ENCODE measurements around the gene BSN.

DNA sequence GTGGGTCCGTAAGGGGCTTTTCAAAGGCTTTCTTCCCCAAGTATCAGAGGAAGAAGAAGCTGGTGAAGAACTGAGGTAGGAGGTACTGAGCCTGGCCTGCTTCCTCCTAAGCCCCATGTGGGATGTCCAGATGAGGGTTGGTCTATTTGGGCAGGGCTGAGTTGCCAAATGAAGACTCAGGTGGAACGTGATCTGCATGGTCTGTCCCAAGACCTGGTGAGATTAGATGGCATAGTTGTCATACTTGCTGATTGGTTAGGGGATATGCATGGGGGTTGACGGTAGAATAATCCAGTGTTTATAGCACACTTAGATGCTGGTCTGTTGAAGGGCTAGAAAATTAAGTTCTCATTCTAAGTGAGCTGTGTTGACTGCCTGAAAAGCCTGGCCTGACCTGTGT lies 36.3 kb upstream of the BSN start:
- TF ChIP-seq POLR2AphosphoS2 (conservative IDR thresholded peaks at IDR 0.05; ENCODE audit: low read length) (no peak), POLR2A (IDR thresholded peaks at IDR 0.05; ENCODE audit: low read length) (no peak), RAD21 (conservative IDR thresholded peaks at IDR 0.05 in 1 of 2, IDR thresholded peaks at IDR 0.05 in 1 of 2) (no peak), ZC3H11A (IDR thresholded peaks at IDR 0.05) (no peak), EHMT2 (IDR thresholded peaks at IDR 0.05; ENCODE audit: low read depth) (no peak), GATA3 (IDR thresholded peaks at IDR 0.05; ENCODE audit: borderline replicate concordance) (no peak)
- TF ChIP-seq, protein P1, sequence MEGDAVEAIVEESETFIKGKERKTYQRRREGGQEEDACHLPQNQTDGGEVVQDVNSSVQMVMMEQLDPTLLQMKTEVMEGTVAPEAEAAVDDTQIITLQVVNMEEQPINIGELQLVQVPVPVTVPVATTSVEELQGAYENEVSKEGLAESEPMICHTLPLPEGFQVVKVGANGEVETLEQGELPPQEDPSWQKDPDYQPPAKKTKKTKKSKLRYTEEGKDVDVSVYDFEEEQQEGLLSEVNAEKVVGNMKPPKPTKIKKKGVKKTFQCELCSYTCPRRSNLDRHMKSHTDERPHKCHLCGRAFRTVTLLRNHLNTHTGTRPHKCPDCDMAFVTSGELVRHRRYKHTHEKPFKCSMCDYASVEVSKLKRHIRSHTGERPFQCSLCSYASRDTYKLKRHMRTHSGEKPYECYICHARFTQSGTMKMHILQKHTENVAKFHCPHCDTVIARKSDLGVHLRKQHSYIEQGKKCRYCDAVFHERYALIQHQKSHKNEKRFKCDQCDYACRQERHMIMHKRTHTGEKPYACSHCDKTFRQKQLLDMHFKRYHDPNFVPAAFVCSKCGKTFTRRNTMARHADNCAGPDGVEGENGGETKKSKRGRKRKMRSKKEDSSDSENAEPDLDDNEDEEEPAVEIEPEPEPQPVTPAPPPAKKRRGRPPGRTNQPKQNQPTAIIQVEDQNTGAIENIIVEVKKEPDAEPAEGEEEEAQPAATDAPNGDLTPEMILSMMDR (IDR thresholded peaks at IDR 0.05) = no peak
